G401.6 (cell line): ENCODE measurements around the gene TMEM184B.
"Not testable (repeated sequence)": the region's sequence is repeated elsewhere in the genome, so short reads cannot be mapped to it uniquely, and the experiment has no call there.

Experiments
- FAIRE-seq: peaks from 2 replicates; lab custom pipeline; 2012; peaks lifted over from hg19 to GRCh38; lab: Jason Lieb, UNC

TMEM184B gene

GRCh38 chr22:38248280-38248679 is 24.5 kb downstream of the TMEM184B start:
- no peak for FAIRE-seq

- no peak for FAIRE-seq
Measured at GRCh38 chr22:38247713-38248112, 25.1 kb downstream of the TMEM184B start.

- FAIRE-seq = no peak
Measured at GRCh38 chr22:38246692-38247091, 26.1 kb downstream of the TMEM184B start.

- FAIRE-seq = no peak
Measured at GRCh38 chr22:38246046-38246658, 26.7 kb downstream of the TMEM184B start.

- FAIRE-seq = no peak
Measured at GRCh38 chr22:38244106-38244505, 28.7 kb downstream of the TMEM184B start.

GRCh38 chr22:38243007-38243765 is 29.6 kb downstream of the TMEM184B start:
- FAIRE-seq = no peak

- FAIRE-seq = no peak
Measured at GRCh38 chr22:38240734-38241252, 32.0 kb downstream of the TMEM184B start.

- FAIRE-seq = no peak
Measured at GRCh38 chr22:38239101-38239761, 33.6 kb downstream of the TMEM184B start.

GRCh38 chr22:38238519-38239071 is 34.2 kb downstream of the TMEM184B start:
- no peak for FAIRE-seq

GRCh38 chr22:38236786-38237185 is 36.0 kb downstream of the TMEM184B start:
- no peak for FAIRE-seq

GRCh38 chr22:38235240-38235850 is 37.5 kb downstream of the TMEM184B start:
- no peak for FAIRE-seq

GRCh38 chr22:38233856-38234255 is 39.0 kb downstream of the TMEM184B start:
- FAIRE-seq = not testable (repeated sequence)

GRCh38 chr22:38233427-38233826 is 39.4 kb downstream of the TMEM184B start:
- no peak for FAIRE-seq

GRCh38 chr22:38232196-38232595 is 40.6 kb downstream of the TMEM184B start:
- FAIRE-seq = no peak

GRCh38 chr22:38230916-38231315 is 41.9 kb downstream of the TMEM184B start:
- FAIRE-seq = no peak

- no peak for FAIRE-seq
Measured at GRCh38 chr22:38230108-38230825, 42.5 kb downstream of the TMEM184B start.

- FAIRE-seq = no peak
Measured at GRCh38 chr22:38228873-38229740, 43.7 kb downstream of the TMEM184B start.

GRCh38 chr22:38228326-38228872 is 44.4 kb downstream of the TMEM184B start:
- no peak for FAIRE-seq

- no peak for FAIRE-seq
Measured at GRCh38 chr22:38226853-38227649, 45.8 kb downstream of the TMEM184B start.
